Glomerular visceral epithelial cell (primary cell): ENCODE data around the gene MCC.

Experiments
- DNase-seq: peaks from one replicate; pipeline ENCODE4 v3.0.0-alpha.2; 2016; ENCODE audit errors: extremely low spot score

MCC gene

GRCh38 chr5:113271745-113272454 lies 216.4 kb downstream of the MCC start:
- no peak for DNase-seq

GRCh38 chr5:113271015-113271414 lies 217.2 kb downstream of the MCC start:
- DNase-seq: no peak

- DNase-seq: peak; percentile 29
These were observed 218.2 kb downstream of the MCC start for GRCh38 chr5:113270086-113270485.

- DNase-seq: no peak
These were observed 218.9 kb downstream of the MCC start for GRCh38 chr5:113269023-113269997.

- no peak for DNase-seq
These were observed 220.0 kb downstream of the MCC start for GRCh38 chr5:113268232-113268631.

GRCh38 chr5:113267361-113267900 lies 220.8 kb downstream of the MCC start:
- no peak for DNase-seq

- no peak for DNase-seq
These were observed 221.4 kb downstream of the MCC start for GRCh38 chr5:113266913-113267227.

GRCh38 chr5:113266227-113266912 lies 221.9 kb downstream of the MCC start:
- DNase-seq: peak; percentile 26

GRCh38 chr5:113265190-113265589 lies 223.1 kb downstream of the MCC start:
- no peak for DNase-seq

- DNase-seq: peak; percentile 75
These were observed 224.2 kb downstream of the MCC start for GRCh38 chr5:113264046-113264445.

- DNase-seq: no peak
These were observed 224.7 kb downstream of the MCC start for GRCh38 chr5:113263545-113263944.

GRCh38 chr5:113262674-113263073 lies 225.6 kb downstream of the MCC start:
- no peak for DNase-seq

GRCh38 chr5:113259034-113259433 lies 229.2 kb downstream of the MCC start:
- DNase-seq: no peak

GRCh38 chr5:113257545-113257944 lies 230.7 kb downstream of the MCC start:
- DNase-seq: no peak

- no peak for DNase-seq
These were observed 231.4 kb downstream of the MCC start for GRCh38 chr5:113256671-113257452.

GRCh38 chr5:113255579-113256386 lies 232.5 kb downstream of the MCC start:
- DNase-seq: no peak

GRCh38 chr5:113255105-113255504 lies 233.1 kb downstream of the MCC start:
- DNase-seq: no peak

GRCh38 chr5:113253037-113253436 lies 235.2 kb downstream of the MCC start:
- no peak for DNase-seq

GRCh38 chr5:113252066-113252465 lies 236.2 kb downstream of the MCC start:
- no peak for DNase-seq

- no peak for DNase-seq
These were observed 237.8 kb downstream of the MCC start for GRCh38 chr5:113250341-113250953.
